D721Med (cell line): ENCODE results near the gene PHLDA3.

Experiments
- DNase-seq: peaks from one replicate; pipeline ENCODE4 v3.0.0; 2011; ENCODE audit warnings: low spot score; ENCODE audit not compliant: insufficient read length
- FAIRE-seq: peaks from 2 replicates; lab custom pipeline; 2011; peaks lifted over from hg19 to GRCh38; lab: Jason Lieb, UNC
- CTCF ChIP-seq: IDR thresholded peaks from 2 replicates; pipeline ENCODE4 v1.5.1; 2012; ENCODE audit warnings: mild to moderate bottlenecking, control low read depth; ENCODE audit not compliant: insufficient read depth; ENCODE audit errors: missing control alignments

PHLDA3 gene

GRCh38 chr1:201468844-201469644 lies at the start of gene PHLDA3:
PHLDA3 (minus strand) TSS chr1:201469188; CDS start chr1:201468786, 402 bp downstream.
- TF ChIP-seq CTCF = no peak
- no peak for FAIRE-seq
- peak; percentile 89 for DNase-seq

GRCh38 chr1:201518071-201518470 lies 49.1 kb upstream of the PHLDA3 start:
- FAIRE-seq = no peak
- no peak for DNase-seq
- TF ChIP-seq CTCF = no peak

GRCh38 chr1:201517631-201518030 lies 48.6 kb upstream of the PHLDA3 start:
- FAIRE-seq = no peak
- no peak for TF ChIP-seq CTCF
- DNase-seq = no peak

GRCh38 chr1:201516511-201517127 lies 47.6 kb upstream of the PHLDA3 start:
- DNase-seq (no peak), FAIRE-seq (no peak)
- no peak for TF ChIP-seq CTCF

- TF ChIP-seq CTCF = no peak
- no peak for FAIRE-seq
- DNase-seq = no peak
Measured at GRCh38 chr1:201515895-201516294, 46.9 kb upstream of the PHLDA3 start.

GRCh38 chr1:201515062-201515750 lies 46.2 kb upstream of the PHLDA3 start:
- FAIRE-seq (no peak), DNase-seq (no peak)
- no peak for TF ChIP-seq CTCF
